Stimulated activated CD4-positive, alpha-beta T cell treated with anti-CD3 and anti-CD28 coated beads, TNF-alpha, amount 100 ng/mL, for 48 hours (primary cell): ENCODE results near the gene PRSS23.
A peak's percentile ranks its signal among the peaks of the same experiment; 100 is the strongest.

Source experiments
- DNase-seq, 3 donors: peaks; one replicate each; pipeline ENCODE4 v3.0.0-alpha.2; 2020; ENCODE audit warnings: low read depth in 3 of 3

PRSS23 gene

GRCh38 chr11:86790867-86791849 lies 9.2 kb upstream of the PRSS23 start:
- DNase-seq, result no peak

GRCh38 chr11:86792150-86792549 lies 8.2 kb upstream of the PRSS23 start:
- DNase-seq, result no peak

- DNase-seq, result no peak
These were observed 7.0 kb upstream of the PRSS23 start for GRCh38 chr11:86793307-86793706.

GRCh38 chr11:86795511-86795910 lies 4.8 kb upstream of the PRSS23 start:
- DNase-seq, result no peak

GRCh38 chr11:86795949-86796348 lies 4.4 kb upstream of the PRSS23 start:
- DNase-seq, result no peak

GRCh38 chr11:86797133-86797532 lies 3.2 kb upstream of the PRSS23 start:
- no peak for DNase-seq

- no peak for DNase-seq
These were observed 1.4 kb upstream of the PRSS23 start for GRCh38 chr11:86798988-86799387.

- no peak for DNase-seq
These were observed 664 bp upstream of the PRSS23 start for GRCh38 chr11:86799680-86800075.

GRCh38 chr11:86800960-86801272 lies 574 bp downstream of the PRSS23 start:
- DNase-seq, result no peak

- no peak for DNase-seq
These were observed 1.0 kb downstream of the PRSS23 start for GRCh38 chr11:86801364-86801763.

- DNase-seq, result no peak
These were observed 1.8 kb downstream of the PRSS23 start for GRCh38 chr11:86802146-86802545.

GRCh38 chr11:86802601-86803051 lies 2.3 kb downstream of the PRSS23 start:
- DNase-seq, result peak in 1 of 3 donors; percentile 19

- DNase-seq, result no peak
These were observed 3.0 kb downstream of the PRSS23 start for GRCh38 chr11:86803136-86804045.

GRCh38 chr11:86804951-86805350 lies 4.6 kb downstream of the PRSS23 start:
- DNase-seq, result no peak

- peak in 1 of 3 donors; percentile 26 for DNase-seq
These were observed 5.5 kb downstream of the PRSS23 start for GRCh38 chr11:86805873-86806310.

- DNase-seq, result no peak
These were observed 6.6 kb downstream of the PRSS23 start for GRCh38 chr11:86806903-86807302.

GRCh38 chr11:86807360-86807759 lies 7.0 kb downstream of the PRSS23 start:
- DNase-seq, result no peak

GRCh38 chr11:86809561-86809960 lies 9.2 kb downstream of the PRSS23 start:
- DNase-seq, result no peak

- DNase-seq, result no peak
These were observed 9.9 kb downstream of the PRSS23 start for GRCh38 chr11:86810288-86810687.

GRCh38 chr11:86811637-86812321 lies 11.4 kb downstream of the PRSS23 start:
- DNase-seq, result no peak

GRCh38 chr11:86812322-86812670 lies 12.0 kb downstream of the PRSS23 start:
- DNase-seq, result no peak

GRCh38 chr11:86812981-86813380 lies 12.6 kb downstream of the PRSS23 start:
- DNase-seq, result no peak
